Epithelial cell of esophagus (primary cell): ENCODE data around the gene PEX16.
"Not testable (repeated sequence)": the region's sequence is repeated elsewhere in the genome, so short reads cannot be mapped to it uniquely, and the experiment has no call there.

Experiments
- DNase-seq: peaks from one replicate; pipeline ENCODE4 v3.0.0; 2010; ENCODE audit warnings: low read depth
- H3K4me3 ChIP-seq: 2 replicates; pipeline ENCODE4 v1.5.1; 2011; ENCODE audit warnings: mild to moderate bottlenecking, low read length, control low read depth
- CTCF ChIP-seq: IDR thresholded peaks from 2 replicates; pipeline ENCODE4 v1.5.1; 2011; ENCODE audit warnings: low read depth, mild to moderate bottlenecking, low read length, control low read depth, inconsistent platforms; ENCODE audit not compliant: insufficient read depth; ENCODE audit errors: missing control alignments

Gene PEX16

GRCh38 chr11:45906965-45907611 lies 10.6 kb downstream of the PEX16 start, which contains the start of gene FREY1:
FREY1 (minus strand) TSS chr11:45907271; CDS start chr11:45907245, 26 bp downstream.
- no peak for TF ChIP-seq CTCF
- no peak for DNase-seq
- no peak within 1 kb of the TSS for H3K4me3 ChIP-seq

DNA sequence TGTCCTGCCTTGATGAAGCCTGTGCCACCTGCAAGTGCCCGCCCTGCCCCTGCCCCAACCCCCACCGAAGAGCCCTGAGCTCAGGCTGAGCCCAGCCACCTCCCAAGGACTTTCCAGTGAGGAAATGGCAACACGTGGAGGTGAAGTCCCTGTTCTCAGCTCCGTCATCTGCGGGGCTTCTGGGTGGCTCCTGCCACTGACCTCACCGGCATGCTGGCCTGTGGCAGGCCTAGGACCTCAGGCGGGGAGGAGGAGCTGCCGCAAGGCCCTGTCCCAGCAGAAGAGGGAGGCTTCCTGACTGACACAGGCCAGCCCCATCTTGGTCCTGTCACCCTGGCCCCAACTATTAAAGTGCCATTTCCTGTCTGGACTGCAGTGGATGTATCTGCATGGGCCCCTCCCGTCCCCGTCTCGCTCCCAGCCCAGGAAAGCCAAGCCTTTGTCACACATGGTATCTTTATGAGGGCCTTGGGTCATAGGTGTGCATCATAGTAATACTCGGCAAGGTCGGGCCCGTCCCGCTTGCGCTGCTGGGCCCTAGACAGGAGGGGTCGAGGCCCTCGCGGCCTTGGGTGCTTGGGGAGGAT lies 11.5 kb downstream of the PEX16 start:
- no peak overlapping the region for H3K4me3 ChIP-seq
- no peak for TF ChIP-seq CTCF
- no peak for DNase-seq

DNA sequence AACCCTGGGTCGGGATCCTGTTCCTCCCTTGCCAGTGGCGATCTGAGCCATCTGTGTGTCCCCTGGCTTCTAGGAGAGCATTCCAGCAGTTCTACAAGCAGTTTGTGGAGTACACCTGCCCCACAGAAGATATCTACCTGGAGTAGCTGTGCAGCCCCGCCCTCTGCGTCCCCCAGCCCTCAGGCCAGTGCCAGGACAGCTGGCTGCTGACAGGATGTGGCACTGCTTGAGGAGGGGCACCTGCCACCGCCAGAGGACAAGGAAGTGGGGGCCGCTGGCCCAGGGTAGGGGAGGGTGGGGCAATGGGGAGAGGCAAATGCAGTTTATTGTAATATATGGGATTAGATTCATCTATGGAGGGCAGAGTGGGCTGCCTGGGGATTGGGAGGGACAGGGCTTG lies 12.1 kb downstream of the PEX16 start:
- H3K4me3 ChIP-seq: not testable (repeated sequence)

DNA sequence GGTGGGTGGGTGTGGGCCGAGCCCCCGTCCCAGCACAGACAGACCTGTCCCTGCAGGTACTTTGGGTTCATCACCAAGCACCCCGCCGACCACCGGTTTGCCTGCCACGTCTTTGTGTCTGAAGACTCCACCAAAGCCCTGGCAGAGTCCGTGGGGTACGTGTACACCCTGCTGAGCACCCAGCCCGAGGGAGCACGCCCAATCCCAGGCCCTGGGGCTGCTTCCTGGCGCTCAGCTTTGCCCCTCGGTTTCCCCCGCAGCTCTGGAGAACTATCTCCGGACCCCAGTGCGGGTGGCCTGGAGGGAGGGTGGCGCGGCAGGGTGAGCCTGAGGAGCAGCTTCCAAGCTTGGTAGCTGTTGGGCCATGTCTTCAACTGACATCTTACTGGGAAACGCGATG lies 12.6 kb downstream of the PEX16 start:
- TF ChIP-seq CTCF: no peak
- DNase-seq: no peak
- H3K4me3 ChIP-seq: no peak overlapping the region

More for the DNA sequence above, 12.1 kb downstream of the PEX16 start:
- not testable (repeated sequence) for DNase-seq

DNA sequence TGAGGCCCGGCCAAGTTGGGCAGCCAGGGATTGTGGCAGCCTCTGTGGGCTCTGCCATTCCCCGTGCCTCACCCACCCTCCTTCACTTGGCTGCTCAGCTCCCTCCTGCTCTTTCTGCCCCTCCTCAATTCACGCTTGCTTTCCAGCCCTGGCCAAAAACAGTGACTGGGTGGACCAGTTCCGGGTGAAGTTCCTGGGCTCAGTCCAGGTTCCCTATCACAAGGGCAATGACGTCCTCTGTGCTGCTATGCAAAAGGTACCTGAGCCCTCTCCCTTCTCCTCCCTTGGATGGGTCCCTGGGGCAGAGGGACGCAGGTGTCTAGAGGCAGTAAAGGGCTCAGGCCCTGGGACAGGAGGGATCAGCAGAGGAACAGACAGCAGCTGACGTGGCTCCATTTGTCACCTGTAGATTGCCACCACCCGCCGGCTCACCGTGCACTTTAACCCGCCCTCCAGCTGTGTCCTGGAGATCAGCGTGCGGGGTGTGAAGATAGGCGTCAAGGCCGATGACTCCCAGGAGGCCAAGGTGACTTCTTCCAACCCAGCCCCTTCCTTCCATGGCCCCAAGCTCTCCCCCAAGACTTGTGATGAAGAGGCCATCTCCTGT lies 13.3 kb downstream of the PEX16 start:
- TF ChIP-seq CTCF: no peak
- no peak for DNase-seq
- no peak overlapping the region for H3K4me3 ChIP-seq

- TF ChIP-seq CTCF: no peak
- no peak for DNase-seq
- no peak overlapping the region for H3K4me3 ChIP-seq
Measured at GRCh38 chr11:45902452-45903380, 15.0 kb downstream of the PEX16 start.

- no peak for TF ChIP-seq CTCF
- no peak overlapping the region for H3K4me3 ChIP-seq
- no peak for DNase-seq
Measured at GRCh38 chr11:45901626-45902025, 16.1 kb downstream of the PEX16 start.
